ENCODE results near the gene GABBR2. TPM values are rescaled to one million over a fixed set of nuclear protein-coding genes. Genes with fewer than 3 reads are reported as not detected.

GABBR2 gene
- total RNA-seq, 1 experiment from 2014 or later = 0.23 TPM

- H3K9me3 ChIP-seq = no peaks in the 10 kb centered on the region
- no peaks in the 10 kb centered on the region for H3K36me3 ChIP-seq (ENCODE audit: control insufficient read depth, insufficient read depth, low read length)
- CTCF ChIA-PET = interaction anchor here (0.6 to 2.1 kb wide), 10 partner anchors 15 to 200 kb away, joined by 3 to 10 read pairs (median 6); partner anchors contain the start of genes CORO2A, NANS and TRIM14
- POLR2A ChIA-PET = interaction anchor here (0.6 to 1.4 kb wide), 5 partner anchors 20 to 1208 kb away, joined by 3 to 8 read pairs (median 4); partner anchors contain the start of gene NANS
- no peak for TF ChIP-seq CTCF (IDR thresholded peaks at IDR 0.05; ENCODE audit: insufficient read depth in 1 of 2, low read depth in 1 of 2, low read length in 1 of 2, severe bottlenecking in 1 of 2, unreplicated experiment in 1 of 2)
- H3K27me3 ChIP-seq (replicated peaks; ENCODE audit: control insufficient read depth, insufficient read depth, low read length) = no peaks in the 10 kb centered on the region
- Mint-ChIP-seq H3K4me3 (ENCODE audit: unreplicated experiment) (peak overlapping the region; percentile 98), H3K27ac (ENCODE audit: unreplicated experiment) (peak overlapping the region; percentile 90), H3K27me3 (ENCODE audit: insufficient read depth, unreplicated experiment) (no peaks in the 10 kb centered on the region), H3K36me3 (ENCODE audit: insufficient read depth, unreplicated experiment) (peaks cover 20% of the 10 kb centered on the region), H3K4me1 (ENCODE audit: low read depth, unreplicated experiment) (peaks cover 8% of the 10 kb centered on the region), H3K9me3 (ENCODE audit: unreplicated experiment) (no peaks in the 10 kb centered on the region)
- DNase-seq = peak in 1 of 2 experiments; percentile 28
- peak overlapping the region; percentile 64 for H3K4me3 ChIP-seq (ENCODE audit: low read depth, low read length)
- intact Hi-C loops (cut with micrococcal nuclease; ENCODE audit: unreplicated experiment) = loop anchor here (10.0 kb wide), 1 partner anchor 272 kb away; the partner anchor contains the start of gene ANP32B
- BruUV-seq (replicated peaks) = TSS peak; percentile 55
- H3K4me1 ChIP-seq = peaks cover 7% of the 10 kb centered on the region; the same call in 1 of the 2 replicates
These were observed 452.0 kb downstream of the GABBR2 start for GRCh38 chr9:98256756-98257155.

GRCh38 chr9:98255578-98256296 lies 453.0 kb downstream of the GABBR2 start, which contains the start of gene TBC1D2:
Gene TBC1D2 (minus strand): TSS chr9:98255649. CDS start chr9:98255541, 108 bp downstream.
- Histone ChIP-seq H3K9me3 (no peaks in the 10 kb centered on the region), H3K36me3 (ENCODE audit: control insufficient read depth, insufficient read depth, low read length) (no peaks in the 10 kb centered on the region), H3K27me3 (replicated peaks; ENCODE audit: control insufficient read depth, insufficient read depth, low read length) (no peaks in the 10 kb centered on the region), H3K4me1 (peaks cover 10% of the 10 kb centered on the region), H3K4me3 (ENCODE audit: low read depth, low read length) (peak within 1 kb of the TSS; percentile 64)
- no peaks in the 10 kb centered on the region for H3K9me3 Mint-ChIP-seq (ENCODE audit: unreplicated experiment)
- ChIA-PET POLR2A (interaction anchor here (0.5 to 1.4 kb wide), 12 partner anchors 19 to 1013 kb away, joined by 3 to 8 read pairs (median 4); partner anchors contain the start of genes NANS, NCBP1 and TRMO), CTCF (interaction anchor here (0.6 to 2.1 kb wide), 13 partner anchors 12 to 293 kb away, joined by 3 to 13 read pairs (median 5); partner anchors contain the start of genes CORO2A, NANS and TRIM14)
- DNase-seq = peak; percentile 96 to 99
- TF ChIP-seq CTCF (IDR thresholded peaks at IDR 0.05; ENCODE audit: insufficient read depth in 1 of 2, low read depth in 1 of 2, low read length in 1 of 2, severe bottlenecking in 1 of 2, unreplicated experiment in 1 of 2) = peak in 1 of 2 experiments; percentile 8
- peaks cover 15% of the 10 kb centered on the region for H3K4me1 Mint-ChIP-seq (ENCODE audit: low read depth, unreplicated experiment)
- H3K36me3 Mint-ChIP-seq (ENCODE audit: insufficient read depth, unreplicated experiment) = peaks cover 20% of the 10 kb centered on the region
- intact Hi-C loops (cut with micrococcal nuclease; ENCODE audit: unreplicated experiment) = loop anchor here (2.0 to 10.0 kb wide), 3 partner anchors 19 to 271 kb away; partner anchors contain the start of gene ANP32B
- H3K27me3 Mint-ChIP-seq (ENCODE audit: insufficient read depth, unreplicated experiment) = no peaks in the 10 kb centered on the region
- peak within 1 kb of the TSS; percentile 90 for H3K27ac Mint-ChIP-seq (ENCODE audit: unreplicated experiment)
- peak within 1 kb of the TSS; percentile 98 for H3K4me3 Mint-ChIP-seq (ENCODE audit: unreplicated experiment)
- no TSS peak for BruUV-seq (replicated peaks)

- POLR2A ChIA-PET = interaction anchor here (0.6 to 1.0 kb wide), 7 partner anchors 27 to 1014 kb away, joined by 3 to 8 read pairs (median 4); partner anchors contain the start of genes NCBP1 and TRMO
- H3K4me1 Mint-ChIP-seq (ENCODE audit: low read depth, unreplicated experiment) = peaks cover 21% of the 10 kb centered on the region
- DNase-seq = peak in 1 of 2 experiments; percentile 56
These were observed 453.6 kb downstream of the GABBR2 start for GRCh38 chr9:98255061-98255577.

More at GRCh38 chr9:98255061-98255577, 453.6 kb downstream of the GABBR2 start:
- peak overlapping the region; percentile 98 for H3K4me3 Mint-ChIP-seq (ENCODE audit: unreplicated experiment)
- no peaks in the 10 kb centered on the region for H3K9me3 Mint-ChIP-seq (ENCODE audit: unreplicated experiment)
- H3K36me3 Mint-ChIP-seq (ENCODE audit: insufficient read depth, unreplicated experiment) = peaks cover 20% of the 10 kb centered on the region
- H3K27ac Mint-ChIP-seq (ENCODE audit: unreplicated experiment) = peak overlapping the region; percentile 90
- no peaks in the 10 kb centered on the region for H3K9me3 ChIP-seq
- no peak for TF ChIP-seq CTCF (IDR thresholded peaks at IDR 0.05; ENCODE audit: insufficient read depth in 1 of 2, low read depth in 1 of 2, low read length in 1 of 2, severe bottlenecking in 1 of 2, unreplicated experiment in 1 of 2)
- H3K36me3 ChIP-seq (ENCODE audit: control insufficient read depth, insufficient read depth, low read length) = no peaks in the 10 kb centered on the region
- H3K27me3 Mint-ChIP-seq (ENCODE audit: insufficient read depth, unreplicated experiment) = no peaks in the 10 kb centered on the region
- TSS peak; percentile 78 for BruUV-seq (replicated peaks)
- CTCF ChIA-PET = interaction anchor here (0.6 to 2.1 kb wide), 10 partner anchors 11 to 294 kb away, joined by 3 to 13 read pairs (median 5); partner anchors contain the start of genes NANS and TRIM14
- peaks cover 16% of the 10 kb centered on the region for H3K4me1 ChIP-seq
- intact Hi-C loops (cut with micrococcal nuclease; ENCODE audit: unreplicated experiment) = loop anchor here (2.0 to 10.0 kb wide), 3 partner anchors 18 to 270 kb away; partner anchors contain the start of gene ANP32B
- peak overlapping the region; percentile 64 for H3K4me3 ChIP-seq (ENCODE audit: low read depth, low read length)
- no peaks in the 10 kb centered on the region for H3K27me3 ChIP-seq (replicated peaks; ENCODE audit: control insufficient read depth, insufficient read depth, low read length)

Measured in Caco-2 (cell line).